H1 (cell line): ENCODE data around the gene ZNF599. TPM values are rescaled to one million over a fixed set of nuclear protein-coding genes. Genes with fewer than 3 reads are reported as not detected.

Source experiments
- CHD7 ChIP-seq: fragments of 300-600 bp; sonication (generic); IDR thresholded peaks from 2 replicates; pipeline ENCODE4 v1.7.1; 2012; ENCODE audit warnings: low read length, moderate library complexity, mild to moderate bottlenecking, inconsistent platforms; ENCODE audit not compliant: insufficient replicate concordance
- KDM4A ChIP-seq: IDR thresholded peaks from one replicate; pipeline ENCODE4 v1.7.1; 2012; ENCODE audit warnings: low read depth, mild to moderate bottlenecking, moderate library complexity, low read length, inconsistent platforms; ENCODE audit not compliant: severe bottlenecking
- POU5F1 ChIP-seq: IDR thresholded peaks from 2 replicates; pipeline ENCODE4 v1.6.1; 2011; ENCODE audit warnings: low read depth, mild to moderate bottlenecking, low read length, moderate library complexity
- RBBP5 ChIP-seq: IDR thresholded peaks from 2 replicates; pipeline ENCODE4 v1.7.1; 2012; ENCODE audit warnings: low read depth, mild to moderate bottlenecking, inconsistent platforms, low read length, moderate library complexity, borderline replicate concordance
- RXRA ChIP-seq: IDR thresholded peaks from 2 replicates; pipeline ENCODE4 v1.6.1; 2011; ENCODE audit warnings: low read depth, mild to moderate bottlenecking, low read length, moderate library complexity; ENCODE audit not compliant: insufficient read depth
- SIRT6 ChIP-seq: IDR thresholded peaks from one replicate; pipeline ENCODE4 v1.7.1; 2012; ENCODE audit warnings: low read length, inconsistent platforms
- polyA plus RNA-seq, 7 experiments: library from polyadenylated mRNA; depleted of rRNA in 3 of 7; stranded (reverse) in 5 of 7; unstranded in 2 of 7; fragments of >200 nt in 5 of 7; fragments of 200-250 nt in 2 of 7; gene quantifications; 1 replicate in 5 of 7; 2 replicates in 1 of 7; 4 replicates in 1 of 7; pipeline versions ENCODE4 v1.2.1 to v1.2.3, GENCODE V29; 2011 to 2013; ENCODE audit warnings: missing spikeins in 2 of 7, mixed read lengths in 2 of 7
- total RNA-seq: library from RNA; stranded (reverse); fragmentation: NEBNext Ultra II Directional; extraction: Animal tissue kit (Norgen Biotek cat#: 25700); gene quantifications from 2 replicates; pipeline ENCODE4 v1.2.1, GENCODE V29; 2021

The ZNF599 gene
- total and polyA plus RNA-seq, 2 of the 8 experiments (the other 6 are each of a cell fraction or from before 2014, with no cell fraction given) = 4.8 to 5.4 TPM

- no peak for TF ChIP-seq RXRA
- TF ChIP-seq POU5F1 = no peak
- TF ChIP-seq KDM4A = no peak
- no peak for TF ChIP-seq SIRT6
- no peak for TF ChIP-seq CHD7
- no peak for TF ChIP-seq RBBP5
Observed at GRCh38 chr19:34793565-34793964, 20.6 kb upstream of the ZNF599 start (continued).
